ENCODE data around the gene NRCAM.

Gene NRCAM

DNA sequence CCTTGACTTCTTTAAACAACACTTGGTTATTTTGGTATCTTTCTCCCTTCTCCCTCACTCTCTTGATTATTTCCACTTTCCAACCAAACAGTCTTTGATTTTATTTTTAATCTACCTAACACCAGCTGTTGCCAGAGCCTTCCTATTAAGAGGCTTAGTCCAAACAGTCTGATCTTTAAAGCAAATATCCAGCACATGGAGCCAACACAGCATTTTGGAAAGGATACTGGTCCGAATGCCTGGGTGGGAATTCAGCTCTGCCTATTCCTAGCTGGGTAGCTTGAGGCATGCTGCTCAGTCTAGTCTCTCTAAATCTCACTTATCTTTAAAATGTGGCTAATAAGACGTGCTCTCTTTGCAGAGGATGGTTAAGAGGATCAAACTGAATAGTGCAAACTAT is 129.3 kb downstream of the NRCAM start:
- H3K9ac ChIP-seq (ENCODE audit: low read length), result no peak overlapping the region
- no peaks in the 10 kb centered on the region for H3K9me3 ChIP-seq (ENCODE audit: control insufficient read depth, low read length)
- peaks cover 7% of the 10 kb centered on the region for H3K4me1 ChIP-seq (ENCODE audit: control insufficient read depth, insufficient read depth, low read length)
- no peak overlapping the region for H3K4me3 ChIP-seq (ENCODE audit: low read length)
- H3K27me3 ChIP-seq (ENCODE audit: control insufficient read depth, insufficient read depth, low read length), result no peaks in the 10 kb centered on the region
- no peaks in the 10 kb centered on the region for H3K36me3 ChIP-seq (ENCODE audit: control insufficient read depth, insufficient read depth, low read length)

- H3K4me1 ChIP-seq (ENCODE audit: control insufficient read depth, insufficient read depth, low read length), result peaks cover 7% of the 10 kb centered on the region
- H3K27me3 ChIP-seq (ENCODE audit: control insufficient read depth, insufficient read depth, low read length), result no peaks in the 10 kb centered on the region
Measured at GRCh38 chr7:108324053-108325038, 131.9 kb downstream of the NRCAM start.

GRCh38 chr7:108322925-108323832 is 133.1 kb downstream of the NRCAM start:
- Histone ChIP-seq H3K4me1 (ENCODE audit: control insufficient read depth, insufficient read depth, low read length) (peaks cover 7% of the 10 kb centered on the region), H3K9me3 (ENCODE audit: control insufficient read depth, low read length) (no peaks in the 10 kb centered on the region), H3K27me3 (ENCODE audit: control insufficient read depth, insufficient read depth, low read length) (no peaks in the 10 kb centered on the region), H3K9ac (ENCODE audit: low read length) (no peak overlapping the region), H3K4me3 (ENCODE audit: low read length) (no peak overlapping the region), H3K36me3 (ENCODE audit: control insufficient read depth, insufficient read depth, low read length) (no peaks in the 10 kb centered on the region)

More at GRCh38 chr7:108324053-108325038, 131.9 kb downstream of the NRCAM start:
- Histone ChIP-seq H3K9me3 (ENCODE audit: control insufficient read depth, low read length) (no peaks in the 10 kb centered on the region), H3K4me3 (ENCODE audit: low read length) (no peak overlapping the region), H3K36me3 (ENCODE audit: control insufficient read depth, insufficient read depth, low read length) (no peaks in the 10 kb centered on the region), H3K9ac (ENCODE audit: low read length) (no peak overlapping the region)

GRCh38 chr7:108322046-108322445 is 134.2 kb downstream of the NRCAM start:
- Histone ChIP-seq H3K4me1 (ENCODE audit: control insufficient read depth, insufficient read depth, low read length) (no peaks in the 10 kb centered on the region), H3K4me3 (ENCODE audit: low read length) (no peak overlapping the region), H3K36me3 (ENCODE audit: control insufficient read depth, insufficient read depth, low read length) (no peaks in the 10 kb centered on the region), H3K9ac (ENCODE audit: low read length) (no peak overlapping the region), H3K27me3 (ENCODE audit: control insufficient read depth, insufficient read depth, low read length) (no peaks in the 10 kb centered on the region), H3K9me3 (ENCODE audit: control insufficient read depth, low read length) (no peaks in the 10 kb centered on the region)

DNA sequence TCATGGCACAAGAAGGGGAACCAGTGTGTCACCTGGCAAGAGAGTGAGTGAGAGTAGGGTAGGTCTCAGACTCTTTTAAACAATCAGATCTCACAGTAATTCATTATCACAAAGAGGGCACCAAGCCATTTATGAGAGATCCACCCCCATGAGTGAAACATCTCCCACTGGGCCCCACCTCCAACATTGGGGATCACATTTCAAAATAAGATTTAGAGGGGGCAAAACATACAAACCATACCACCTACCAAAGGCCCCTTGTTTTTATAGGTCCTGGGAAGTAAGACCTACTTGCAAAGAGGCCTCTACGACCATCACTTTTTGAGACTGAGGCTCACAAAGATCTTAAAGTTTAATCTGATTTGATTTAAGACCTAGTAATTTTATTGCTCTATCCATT is 134.9 kb downstream of the NRCAM start:
- H3K9me3 ChIP-seq (ENCODE audit: control insufficient read depth, low read length), result no peaks in the 10 kb centered on the region
- H3K4me3 ChIP-seq (ENCODE audit: low read length), result no peak overlapping the region
- no peaks in the 10 kb centered on the region for H3K27me3 ChIP-seq (ENCODE audit: control insufficient read depth, insufficient read depth, low read length)
- no peak overlapping the region for H3K9ac ChIP-seq (ENCODE audit: low read length)
- H3K4me1 ChIP-seq (ENCODE audit: control insufficient read depth, insufficient read depth, low read length), result no peaks in the 10 kb centered on the region
- H3K36me3 ChIP-seq (ENCODE audit: control insufficient read depth, insufficient read depth, low read length), result no peaks in the 10 kb centered on the region

DNA sequence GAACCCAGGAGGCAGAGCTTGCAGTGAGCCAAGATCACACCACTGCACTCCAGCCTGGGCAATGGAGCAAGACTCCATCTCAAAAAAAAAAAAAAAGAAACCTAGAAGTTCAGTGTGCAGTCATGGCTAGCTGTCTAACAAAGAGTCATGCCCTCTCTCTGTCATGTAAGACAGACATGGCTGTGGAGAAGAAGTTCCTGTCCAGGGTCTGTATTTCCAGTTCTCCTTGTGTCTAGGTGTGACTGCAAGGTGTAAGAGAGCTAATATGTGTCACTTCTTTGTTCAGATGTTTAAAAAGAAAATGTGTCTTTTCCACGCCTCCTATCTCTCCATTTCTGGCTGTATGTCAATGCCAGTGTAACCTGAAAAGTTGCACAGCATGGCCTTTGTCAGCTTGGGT is 139.5 kb downstream of the NRCAM start:
- H3K9ac ChIP-seq (ENCODE audit: low read length), result no peak overlapping the region
- H3K36me3 ChIP-seq (ENCODE audit: control insufficient read depth, insufficient read depth, low read length), result no peaks in the 10 kb centered on the region
- no peaks in the 10 kb centered on the region for H3K4me1 ChIP-seq (ENCODE audit: control insufficient read depth, insufficient read depth, low read length)
- H3K9me3 ChIP-seq (ENCODE audit: control insufficient read depth, low read length), result no peaks in the 10 kb centered on the region
- no peaks in the 10 kb centered on the region for H3K27me3 ChIP-seq (ENCODE audit: control insufficient read depth, insufficient read depth, low read length)
- no peak overlapping the region for H3K4me3 ChIP-seq (ENCODE audit: low read length)

DNA sequence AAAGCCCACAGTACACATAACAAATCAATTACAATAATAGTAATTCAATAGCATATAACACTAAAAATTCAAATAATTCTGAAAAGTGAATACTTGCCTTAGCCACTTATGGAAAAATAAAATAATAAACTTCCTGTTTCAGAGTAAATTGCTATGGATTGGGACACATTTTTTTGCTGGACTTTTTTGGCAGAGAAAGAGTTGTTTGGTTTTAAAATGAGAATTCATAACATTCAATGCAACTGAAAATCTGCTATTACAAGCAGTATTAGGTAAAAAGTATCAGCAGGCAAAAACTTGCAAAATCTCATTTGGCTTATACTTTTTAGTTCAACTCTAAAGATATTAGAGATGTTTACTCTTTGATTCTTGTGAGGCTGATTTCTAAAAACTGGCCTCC is 141.7 kb downstream of the NRCAM start:
- H3K9me3 ChIP-seq (ENCODE audit: control insufficient read depth, low read length), result no peaks in the 10 kb centered on the region

GRCh38 chr7:108314049-108314448 is 142.2 kb downstream of the NRCAM start:
- Histone ChIP-seq H3K4me1 (ENCODE audit: control insufficient read depth, insufficient read depth, low read length) (no peaks in the 10 kb centered on the region), H3K9me3 (ENCODE audit: control insufficient read depth, low read length) (no peaks in the 10 kb centered on the region), H3K4me3 (ENCODE audit: low read length) (no peak overlapping the region), H3K27me3 (ENCODE audit: control insufficient read depth, insufficient read depth, low read length) (no peaks in the 10 kb centered on the region), H3K36me3 (ENCODE audit: control insufficient read depth, insufficient read depth, low read length) (no peaks in the 10 kb centered on the region), H3K9ac (ENCODE audit: low read length) (no peak overlapping the region)

More for the DNA sequence above, 141.7 kb downstream of the NRCAM start:
- H3K4me3 ChIP-seq (ENCODE audit: low read length), result no peak overlapping the region
- H3K36me3 ChIP-seq (ENCODE audit: control insufficient read depth, insufficient read depth, low read length), result no peaks in the 10 kb centered on the region
- no peak overlapping the region for H3K9ac ChIP-seq (ENCODE audit: low read length)
- no peaks in the 10 kb centered on the region for H3K27me3 ChIP-seq (ENCODE audit: control insufficient read depth, insufficient read depth, low read length)
- H3K4me1 ChIP-seq (ENCODE audit: control insufficient read depth, insufficient read depth, low read length), result no peaks in the 10 kb centered on the region

DNA sequence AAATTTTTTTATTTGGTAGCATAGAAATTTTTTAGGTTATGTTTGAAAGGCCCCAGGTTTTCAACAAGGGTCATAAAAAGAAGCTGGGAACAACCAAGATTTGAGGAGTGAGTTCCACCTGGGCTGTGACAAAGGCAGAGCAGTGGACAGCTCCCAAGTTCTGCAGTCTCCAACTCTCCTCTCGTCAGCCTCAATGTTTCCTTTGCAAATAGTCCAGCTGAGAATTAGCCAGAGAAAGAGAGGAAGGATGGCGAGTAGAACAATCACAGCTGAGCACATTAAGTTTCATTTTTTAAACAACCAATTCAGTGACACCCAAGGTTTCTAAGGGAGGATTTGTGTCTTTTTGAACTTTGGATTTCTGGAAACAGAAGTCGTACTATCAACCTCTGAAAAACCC is 143.2 kb downstream of the NRCAM start:
- Histone ChIP-seq H3K4me1 (ENCODE audit: control insufficient read depth, insufficient read depth, low read length) (no peaks in the 10 kb centered on the region), H3K27me3 (ENCODE audit: control insufficient read depth, insufficient read depth, low read length) (no peaks in the 10 kb centered on the region), H3K9ac (ENCODE audit: low read length) (no peak overlapping the region), H3K9me3 (ENCODE audit: control insufficient read depth, low read length) (no peaks in the 10 kb centered on the region), H3K36me3 (ENCODE audit: control insufficient read depth, insufficient read depth, low read length) (no peaks in the 10 kb centered on the region), H3K4me3 (ENCODE audit: low read length) (no peak overlapping the region)

DNA sequence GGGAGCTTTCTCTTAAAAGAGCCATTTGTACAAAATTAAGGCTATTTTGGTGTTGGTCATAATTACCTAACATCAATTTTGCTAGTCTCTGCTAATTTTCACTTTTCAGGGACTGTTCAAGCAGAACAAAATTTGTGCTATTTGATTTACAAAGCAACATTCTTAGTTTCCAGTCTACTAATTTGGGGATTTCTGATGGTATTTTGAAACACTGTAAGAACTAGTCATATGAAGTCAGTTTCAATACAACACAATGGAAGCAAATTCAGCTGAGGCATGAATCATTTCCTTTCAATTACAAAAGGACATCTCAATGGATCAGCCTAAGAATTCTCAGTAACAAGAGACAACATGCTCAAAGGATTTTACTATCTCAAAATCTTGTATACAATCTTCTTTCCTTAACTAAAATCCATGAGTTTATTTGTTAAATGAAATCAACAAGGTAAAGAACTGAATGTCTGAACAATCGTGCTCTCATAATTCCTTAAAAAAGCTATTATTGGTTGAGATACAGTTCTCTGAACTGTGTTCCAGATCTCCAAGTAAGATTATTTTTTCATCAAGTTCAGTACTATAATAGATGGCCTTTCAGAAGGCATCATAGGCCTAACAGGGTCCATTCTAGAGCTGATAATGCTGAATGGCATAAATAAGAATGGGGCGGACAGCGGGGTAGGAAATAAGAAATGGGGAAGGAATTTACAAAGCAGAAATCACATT is 144.6 kb downstream of the NRCAM start:
- Histone ChIP-seq H3K9ac (ENCODE audit: low read length) (no peak overlapping the region), H3K4me1 (ENCODE audit: control insufficient read depth, insufficient read depth, low read length) (no peaks in the 10 kb centered on the region), H3K27me3 (ENCODE audit: control insufficient read depth, insufficient read depth, low read length) (no peaks in the 10 kb centered on the region), H3K36me3 (ENCODE audit: control insufficient read depth, insufficient read depth, low read length) (no peaks in the 10 kb centered on the region), H3K4me3 (ENCODE audit: low read length) (no peak overlapping the region), H3K9me3 (ENCODE audit: control insufficient read depth, low read length) (no peaks in the 10 kb centered on the region)

DNA sequence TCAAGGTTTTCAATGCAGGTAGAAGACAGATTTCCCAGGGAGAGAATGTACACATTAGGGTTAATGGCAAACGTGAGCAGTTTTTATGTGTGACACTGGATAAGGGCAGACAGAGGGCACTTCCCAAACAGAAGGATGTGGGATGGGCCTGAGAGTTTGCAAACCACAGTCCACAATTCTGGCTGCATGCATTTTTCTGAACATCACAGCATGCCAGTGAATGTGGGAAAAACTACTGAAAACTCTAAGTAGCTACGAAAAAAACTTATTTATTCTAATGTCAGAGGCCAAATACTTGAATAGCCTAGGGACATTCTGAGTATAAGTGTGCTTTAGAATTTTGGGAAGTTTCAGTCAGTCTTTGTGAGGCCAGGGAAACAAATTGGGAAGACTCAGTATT is 145.9 kb downstream of the NRCAM start:
- H3K9me3 ChIP-seq (ENCODE audit: control insufficient read depth, low read length), result no peaks in the 10 kb centered on the region
- H3K36me3 ChIP-seq (ENCODE audit: control insufficient read depth, insufficient read depth, low read length), result no peaks in the 10 kb centered on the region
- H3K4me3 ChIP-seq (ENCODE audit: low read length), result no peak overlapping the region
- H3K4me1 ChIP-seq (ENCODE audit: control insufficient read depth, insufficient read depth, low read length), result no peaks in the 10 kb centered on the region
- H3K9ac ChIP-seq (ENCODE audit: low read length), result no peak overlapping the region
- no peaks in the 10 kb centered on the region for H3K27me3 ChIP-seq (ENCODE audit: control insufficient read depth, insufficient read depth, low read length)

All from mucosa of stomach (tissue), 1 donor.